IPS-20b (cell line): ENCODE measurements around the gene CBLB.

Source experiments
- H3K27ac ChIP-seq: one replicate; pipeline ENCODE4 v1.5.1; 2013; ENCODE audit warnings: low read length
- H3K27me3 ChIP-seq: 2 replicates; pipeline ENCODE4 v1.6.1; 2013; ENCODE audit warnings: mild to moderate bottlenecking, low read length, inconsistent platforms; ENCODE audit not compliant: insufficient read depth
- H3K36me3 ChIP-seq: 2 replicates; pipeline ENCODE4 v1.6.1; 2013; ENCODE audit warnings: low read depth, mild to moderate bottlenecking, inconsistent platforms, low read length, moderate library complexity; ENCODE audit not compliant: insufficient read depth
- H3K4me1 ChIP-seq: 2 replicates; pipeline ENCODE4 v1.6.1; 2013; ENCODE audit warnings: mild to moderate bottlenecking, control low read depth, inconsistent platforms, low read length, moderate library complexity; ENCODE audit not compliant: insufficient read depth
- H3K4me3 ChIP-seq: 2 replicates; pipeline ENCODE4 v1.5.1; 2013; ENCODE audit warnings: mild to moderate bottlenecking, low read length, inconsistent platforms
- H3K9ac ChIP-seq: 2 replicates; pipeline ENCODE4 v1.6.1; 2013; ENCODE audit warnings: low read depth, mild to moderate bottlenecking, inconsistent platforms, low read length, moderate library complexity
- H3K9me3 ChIP-seq: 2 replicates; pipeline ENCODE4 v1.6.1; 2013; ENCODE audit warnings: mild to moderate bottlenecking, low read depth, low read length, inconsistent platforms; ENCODE audit not compliant: insufficient read depth

The CBLB gene

GRCh38 chr3:105899516-105899915, 30.7 kb upstream of the CBLB start:
- no peak overlapping the region for H3K27ac ChIP-seq
- H3K4me3 ChIP-seq: no peak overlapping the region
- H3K9me3 ChIP-seq: no peaks in the 10 kb centered on the region
- no peaks in the 10 kb centered on the region for H3K36me3 ChIP-seq
- no peaks in the 10 kb centered on the region for H3K4me1 ChIP-seq
- H3K9ac ChIP-seq: no peak overlapping the region
- no peaks in the 10 kb centered on the region for H3K27me3 ChIP-seq

GRCh38 chr3:105891101-105891500, 22.3 kb upstream of the CBLB start:
- Histone ChIP-seq H3K36me3 (no peaks in the 10 kb centered on the region), H3K4me1 (no peaks in the 10 kb centered on the region), H3K9me3 (no peaks in the 10 kb centered on the region), H3K27me3 (no peaks in the 10 kb centered on the region), H3K9ac (no peak overlapping the region), H3K27ac (no peak overlapping the region), H3K4me3 (no peak overlapping the region)

- Histone ChIP-seq H3K9me3 (no peaks in the 10 kb centered on the region), H3K36me3 (no peaks in the 10 kb centered on the region), H3K27ac (no peak overlapping the region), H3K4me1 (no peaks in the 10 kb centered on the region), H3K9ac (no peak overlapping the region), H3K4me3 (no peak overlapping the region), H3K27me3 (no peaks in the 10 kb centered on the region)
Observed at GRCh38 chr3:105888621-105889579, 20.1 kb upstream of the CBLB start.

GRCh38 chr3:105885256-105885655, 16.4 kb upstream of the CBLB start:
- H3K27ac ChIP-seq: no peak overlapping the region
- H3K9ac ChIP-seq: no peak overlapping the region
- no peaks in the 10 kb centered on the region for H3K36me3 ChIP-seq
- H3K4me1 ChIP-seq: no peaks in the 10 kb centered on the region
- no peak overlapping the region for H3K4me3 ChIP-seq
- no peaks in the 10 kb centered on the region for H3K9me3 ChIP-seq
- no peaks in the 10 kb centered on the region for H3K27me3 ChIP-seq

GRCh38 chr3:105883798-105884377, 15.1 kb upstream of the CBLB start:
- no peak overlapping the region for H3K27ac ChIP-seq
- no peak overlapping the region for H3K9ac ChIP-seq
- no peak overlapping the region for H3K4me3 ChIP-seq
- H3K27me3 ChIP-seq: no peaks in the 10 kb centered on the region
- no peaks in the 10 kb centered on the region for H3K4me1 ChIP-seq
- no peaks in the 10 kb centered on the region for H3K9me3 ChIP-seq
- no peaks in the 10 kb centered on the region for H3K36me3 ChIP-seq

GRCh38 chr3:105880681-105881290, 12.0 kb upstream of the CBLB start:
- Histone ChIP-seq H3K9ac (no peak overlapping the region), H3K4me3 (no peak overlapping the region), H3K27ac (no peak overlapping the region), H3K27me3 (no peaks in the 10 kb centered on the region), H3K4me1 (peaks cover 9% of the 10 kb centered on the region; the same call in 1 of the 2 replicates), H3K36me3 (no peaks in the 10 kb centered on the region), H3K9me3 (no peaks in the 10 kb centered on the region)

GRCh38 chr3:105878061-105878460, 9.2 kb upstream of the CBLB start:
- H3K36me3 ChIP-seq: no peaks in the 10 kb centered on the region
- H3K9ac ChIP-seq: 0 out of 2 replicates have a peak overlapping the region, but pooled peaks have one; percentile 30
- H3K4me1 ChIP-seq: peaks cover 9% of the 10 kb centered on the region; the same call in 1 of the 2 replicates
- H3K27me3 ChIP-seq: no peaks in the 10 kb centered on the region
- no peak overlapping the region for H3K27ac ChIP-seq
- H3K4me3 ChIP-seq: no peak overlapping the region
- no peaks in the 10 kb centered on the region for H3K9me3 ChIP-seq

GRCh38 chr3:105877336-105877910, 8.6 kb upstream of the CBLB start:
- Histone ChIP-seq H3K27ac (no peak overlapping the region), H3K9ac (0 out of 2 replicates have a peak overlapping the region, but pooled peaks have one; percentile 30), H3K9me3 (no peaks in the 10 kb centered on the region), H3K27me3 (no peaks in the 10 kb centered on the region), H3K4me1 (peaks cover 9% of the 10 kb centered on the region; the same call in 1 of the 2 replicates), H3K36me3 (no peaks in the 10 kb centered on the region), H3K4me3 (no peak overlapping the region)

GRCh38 chr3:105876780-105877327, 8.0 kb upstream of the CBLB start:
- Histone ChIP-seq H3K36me3 (no peaks in the 10 kb centered on the region), H3K27ac (no peak overlapping the region), H3K27me3 (no peaks in the 10 kb centered on the region), H3K9me3 (no peaks in the 10 kb centered on the region), H3K9ac (no peak overlapping the region), H3K4me1 (peaks cover 9% of the 10 kb centered on the region; the same call in 1 of the 2 replicates), H3K4me3 (no peak overlapping the region)

GRCh38 chr3:105869861-105870755, 1.3 kb upstream of the CBLB start:
- Histone ChIP-seq H3K27me3 (no peaks in the 10 kb centered on the region), H3K27ac (peak overlapping the region; percentile 92), H3K9ac (peak overlapping the region; percentile 84; the same call in 1 of the 2 replicates), H3K9me3 (no peaks in the 10 kb centered on the region), H3K36me3 (peaks cover 11% of the 10 kb centered on the region; the same call in 1 of the 2 replicates), H3K4me1 (peaks cover 12% of the 10 kb centered on the region), H3K4me3 (peak overlapping the region; percentile 88)
